GM23338 (cell line): Measurements from ENCODE around the gene FRMD4A. TPM values are rescaled to one million over a fixed set of nuclear protein-coding genes. Genes with fewer than 3 reads are reported as not detected.
A peak's percentile ranks its signal among the peaks of the same experiment; 100 is the strongest.

Experiments used
- ATAC-seq: fragments of 200-7000 bp; cut with Tn5 transposase; 3 replicates; pipeline ENCODE4 v1.9.1; 2020
- DNase-seq: peaks from one replicate; pipeline ENCODE4 v3.0.0-alpha.2; 2015; ENCODE audit warnings: low spot score
- H2AFZ ChIP-seq: fragments of 200-600 bp; sonication (generic); 2 replicates; pipeline ENCODE4 v1.8.0; 2016; ENCODE audit warnings: antibody characterized with exemption, mild to moderate bottlenecking, moderate library complexity
- H3F3A ChIP-seq: fragments of 200-600 bp; sonication (generic); replicated peaks from 2 replicates; pipeline ENCODE4 v1.8.0; 2017; ENCODE audit warnings: antibody characterized with exemption, mixed run types, low read depth
- H3K27ac ChIP-seq: fragments of 200-600 bp; sonication (generic); 2 replicates; pipeline ENCODE4 v1.6.1; 2016; ENCODE audit warnings: low read depth
- H3K27me3 ChIP-seq: fragments of 200-600 bp; sonication (generic); 2 replicates; pipeline ENCODE4 v1.8.0; 2016; ENCODE audit warnings: mild to moderate bottlenecking, mixed run types, moderate library complexity; ENCODE audit not compliant: insufficient read depth
- H3K36me3 ChIP-seq: fragments of 200-600 bp; sonication (generic); 2 replicates; pipeline ENCODE4 v1.8.0; 2016; ENCODE audit warnings: mild to moderate bottlenecking; ENCODE audit not compliant: insufficient read depth
- H3K4me1 ChIP-seq: fragments of 200-600 bp; sonication (generic); 2 replicates; pipeline ENCODE4 v1.8.0; 2016; ENCODE audit warnings: mild to moderate bottlenecking, moderate library complexity; ENCODE audit not compliant: insufficient read depth
- H3K4me2 ChIP-seq: fragments of 200-600 bp; sonication (generic); 2 replicates; pipeline ENCODE4 v1.7.1; 2017; ENCODE audit warnings: mixed run types
- H3K4me3 ChIP-seq: fragments of 200-600 bp; sonication (generic); 2 replicates; pipeline ENCODE4 v1.6.1; 2016; ENCODE audit warnings: mixed run types
- H3K79me2 ChIP-seq: fragments of 200-600 bp; sonication (generic); replicated peaks from 2 replicates; pipeline ENCODE4 v1.8.0; 2017; ENCODE audit warnings: mild to moderate bottlenecking; ENCODE audit not compliant: insufficient read depth
- H3K9me2 ChIP-seq: fragments of 200-600 bp; sonication (generic); 2 replicates; pipeline ENCODE4 v1.8.0; 2017; ENCODE audit not compliant: insufficient read depth
- H4K20me1 ChIP-seq: fragments of 200-600 bp; sonication (generic); replicated peaks from 2 replicates; pipeline ENCODE4 v1.8.0; 2017; ENCODE audit warnings: mild to moderate bottlenecking; ENCODE audit not compliant: insufficient read depth
- H3K27ac Mint-ChIP-seq: 2 replicates; pipeline ENCODE4 v1.8.0; 2020; ENCODE audit warnings: inconsistent platforms, mild to moderate bottlenecking, moderate library complexity, mixed read lengths
- H3K27me3 Mint-ChIP-seq: 3 replicates; pipeline ENCODE4 v1.8.0; 2022; ENCODE audit warnings: low read depth, mild to moderate bottlenecking, moderate library complexity, mixed read lengths, inconsistent platforms; ENCODE audit not compliant: insufficient read depth, poor library complexity
- H3K36me3 Mint-ChIP-seq: 3 replicates; pipeline ENCODE4 v1.8.0; 2021; ENCODE audit warnings: low read depth, mild to moderate bottlenecking, inconsistent platforms, moderate library complexity, mixed read lengths
- H3K4me1 Mint-ChIP-seq: 3 replicates; pipeline ENCODE4 v1.8.0; 2020; ENCODE audit warnings: mild to moderate bottlenecking, inconsistent platforms, mixed read lengths
- H3K4me3 Mint-ChIP-seq: 3 replicates; pipeline ENCODE4 v1.8.0; 2021; ENCODE audit warnings: moderate library complexity, mild to moderate bottlenecking, inconsistent platforms, mixed read lengths
- H3K9me3 Mint-ChIP-seq: 3 replicates; pipeline ENCODE4 v1.8.0; 2020; ENCODE audit warnings: moderate library complexity, mild to moderate bottlenecking, inconsistent platforms, mixed read lengths
- CREB1 ChIP-seq: fragments of 250-450 bp; sonication (Bioruptor Pico); IDR thresholded peaks from 2 replicates; pipeline ENCODE4 v1.5.0; 2020; ENCODE audit warnings: low read depth, mild to moderate bottlenecking, moderate library complexity
- ETS1 ChIP-seq: IDR thresholded peaks from 2 replicates; pipeline ENCODE4 v1.6.1; 2016; ENCODE audit warnings: antibody characterized with exemption
- EZH2phosphoT487 ChIP-seq: fragments of 200-600 bp; sonication (generic); IDR thresholded peaks from one replicate; pipeline ENCODE4 v1.8.1; 2018; ENCODE audit warnings: antibody characterized with exemption; ENCODE audit not compliant: unreplicated experiment
- JUNB ChIP-seq: IDR thresholded peaks from one replicate; pipeline ENCODE4 v1.6.1; 2016; ENCODE audit warnings: antibody characterized with exemption; ENCODE audit not compliant: unreplicated experiment
- NANOG ChIP-seq: IDR thresholded peaks from 2 replicates; pipeline ENCODE4 v1.6.1; 2016; ENCODE audit warnings: antibody characterized with exemption, borderline replicate concordance
- STAT1 ChIP-seq: IDR thresholded peaks from one replicate; pipeline ENCODE4 v1.6.1; 2016; ENCODE audit warnings: antibody characterized with exemption; ENCODE audit not compliant: unreplicated experiment
- ZNF114 ChIP-seq: fragments of 250-450 bp; sonication (Bioruptor Pico); IDR thresholded peaks from 2 replicates; pipeline ENCODE4 v1.5.0; 2020; ENCODE audit warnings: mild to moderate bottlenecking, moderate library complexity
- ZNF331 ChIP-seq: fragments of 250-450 bp; sonication (Bioruptor Pico); IDR thresholded peaks from 2 replicates; pipeline ENCODE4 v1.5.0; 2020; ENCODE audit warnings: low read depth, mild to moderate bottlenecking, moderate library complexity
- polyA plus RNA-seq: library from polyadenylated mRNA; unstranded; fragments of >200 nt; fragmentation: Nextera tagmentation; extraction: Ambion mirVana; gene quantifications from 2 replicates; pipeline ENCODE4 v1.2.1, GENCODE V29; 2016
- total RNA-seq: library from RNA; depleted of rRNA; stranded (reverse); fragments of >200 nt; shearing (Covaris generic); gene quantifications from 2 replicates; pipeline ENCODE4 v1.2.3, GENCODE V29; 2014
- TF ChIP-seq, protein P1 (sequence below): fragments of 250-450 bp; sonication (Bioruptor Pico); IDR thresholded peaks from 2 replicates; pipeline ENCODE4 v1.5.0; 2020; ENCODE audit warnings: mild to moderate bottlenecking, moderate library complexity

Gene FRMD4A
- total and polyA plus RNA-seq, 2 experiments from 2014 or later = 14.0 to 20.1 TPM

- TF ChIP-seq, protein P1, sequence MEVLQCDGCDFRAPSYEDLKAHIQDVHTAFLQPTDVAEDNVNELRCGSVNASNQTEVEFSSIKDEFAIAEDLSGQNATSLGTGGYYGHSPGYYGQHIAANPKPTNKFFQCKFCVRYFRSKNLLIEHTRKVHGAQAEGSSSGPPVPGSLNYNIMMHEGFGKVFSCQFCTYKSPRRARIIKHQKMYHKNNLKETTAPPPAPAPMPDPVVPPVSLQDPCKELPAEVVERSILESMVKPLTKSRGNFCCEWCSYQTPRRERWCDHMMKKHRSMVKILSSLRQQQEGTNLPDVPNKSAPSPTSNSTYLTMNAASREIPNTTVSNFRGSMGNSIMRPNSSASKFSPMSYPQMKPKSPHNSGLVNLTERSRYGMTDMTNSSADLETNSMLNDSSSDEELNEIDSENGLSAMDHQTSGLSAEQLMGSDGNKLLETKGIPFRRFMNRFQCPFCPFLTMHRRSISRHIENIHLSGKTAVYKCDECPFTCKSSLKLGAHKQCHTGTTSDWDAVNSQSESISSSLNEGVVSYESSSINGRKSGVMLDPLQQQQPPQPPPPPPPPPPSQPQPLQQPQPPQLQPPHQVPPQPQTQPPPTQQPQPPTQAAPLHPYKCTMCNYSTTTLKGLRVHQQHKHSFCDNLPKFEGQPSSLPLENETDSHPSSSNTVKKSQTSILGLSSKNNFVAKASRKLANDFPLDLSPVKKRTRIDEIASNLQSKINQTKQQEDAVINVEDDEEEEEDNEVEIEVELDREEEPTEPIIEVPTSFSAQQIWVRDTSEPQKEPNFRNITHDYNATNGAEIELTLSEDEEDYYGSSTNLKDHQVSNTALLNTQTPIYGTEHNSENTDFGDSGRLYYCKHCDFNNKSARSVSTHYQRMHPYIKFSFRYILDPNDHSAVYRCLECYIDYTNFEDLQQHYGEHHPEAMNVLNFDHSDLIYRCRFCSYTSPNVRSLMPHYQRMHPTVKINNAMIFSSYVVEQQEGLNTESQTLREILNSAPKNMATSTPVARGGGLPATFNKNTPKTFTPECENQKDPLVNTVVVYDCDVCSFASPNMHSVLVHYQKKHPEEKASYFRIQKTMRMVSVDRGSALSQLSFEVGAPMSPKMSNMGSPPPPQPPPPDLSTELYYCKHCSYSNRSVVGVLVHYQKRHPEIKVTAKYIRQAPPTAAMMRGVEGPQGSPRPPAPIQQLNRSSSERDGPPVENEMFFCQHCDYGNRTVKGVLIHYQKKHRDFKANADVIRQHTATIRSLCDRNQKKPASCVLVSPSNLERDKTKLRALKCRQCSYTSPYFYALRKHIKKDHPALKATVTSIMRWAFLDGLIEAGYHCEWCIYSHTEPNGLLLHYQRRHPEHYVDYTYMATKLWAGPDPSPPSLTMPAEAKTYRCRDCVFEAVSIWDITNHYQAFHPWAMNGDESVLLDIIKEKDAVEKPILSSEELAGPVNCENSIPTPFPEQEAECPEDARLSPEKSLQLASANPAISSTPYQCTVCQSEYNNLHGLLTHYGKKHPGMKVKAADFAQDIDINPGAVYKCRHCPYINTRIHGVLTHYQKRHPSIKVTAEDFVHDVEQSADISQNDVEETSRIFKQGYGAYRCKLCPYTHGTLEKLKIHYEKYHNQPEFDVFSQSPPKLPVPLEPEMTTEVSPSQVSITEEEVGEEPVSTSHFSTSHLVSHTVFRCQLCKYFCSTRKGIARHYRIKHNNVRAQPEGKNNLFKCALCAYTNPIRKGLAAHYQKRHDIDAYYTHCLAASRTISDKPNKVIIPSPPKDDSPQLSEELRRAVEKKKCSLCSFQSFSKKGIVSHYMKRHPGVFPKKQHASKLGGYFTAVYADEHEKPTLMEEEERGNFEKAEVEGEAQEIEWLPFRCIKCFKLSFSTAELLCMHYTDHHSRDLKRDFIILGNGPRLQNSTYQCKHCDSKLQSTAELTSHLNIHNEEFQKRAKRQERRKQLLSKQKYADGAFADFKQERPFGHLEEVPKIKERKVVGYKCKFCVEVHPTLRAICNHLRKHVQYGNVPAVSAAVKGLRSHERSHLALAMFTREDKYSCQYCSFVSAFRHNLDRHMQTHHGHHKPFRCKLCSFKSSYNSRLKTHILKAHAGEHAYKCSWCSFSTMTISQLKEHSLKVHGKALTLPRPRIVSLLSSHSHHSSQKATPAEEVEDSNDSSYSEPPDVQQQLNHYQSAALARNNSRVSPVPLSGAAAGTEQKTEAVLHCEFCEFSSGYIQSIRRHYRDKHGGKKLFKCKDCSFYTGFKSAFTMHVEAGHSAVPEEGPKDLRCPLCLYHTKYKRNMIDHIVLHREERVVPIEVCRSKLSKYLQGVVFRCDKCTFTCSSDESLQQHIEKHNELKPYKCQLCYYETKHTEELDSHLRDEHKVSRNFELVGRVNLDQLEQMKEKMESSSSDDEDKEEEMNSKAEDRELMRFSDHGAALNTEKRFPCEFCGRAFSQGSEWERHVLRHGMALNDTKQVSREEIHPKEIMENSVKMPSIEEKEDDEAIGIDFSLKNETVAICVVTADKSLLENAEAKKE = peak; percentile 87
- TF ChIP-seq STAT1 = no peak
Measured at GRCh38 chr10:13882119-13882711, 448.5 kb downstream of the FRMD4A start (continued).

DNA sequence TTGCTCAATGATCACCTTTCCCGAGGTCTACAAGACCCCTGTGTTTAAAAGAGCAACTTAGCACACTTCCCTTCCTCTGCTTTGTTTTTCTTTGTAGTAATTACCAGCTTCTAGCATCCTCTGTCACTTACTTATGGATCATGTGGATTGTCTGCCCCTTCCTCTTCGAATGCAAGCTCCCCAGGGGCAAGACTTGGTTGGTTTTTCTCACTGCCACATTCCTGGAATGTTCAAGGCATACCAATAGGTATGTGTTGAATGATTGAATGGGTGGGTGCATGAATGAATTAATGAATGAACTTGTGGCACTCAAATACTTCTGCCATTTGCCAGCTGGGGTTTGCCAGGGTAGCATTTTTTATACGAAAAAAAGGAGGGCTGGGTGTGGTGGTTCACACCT is 450.0 kb downstream of the FRMD4A start:
- 0 out of 2 replicates have a peak overlapping the region, but pooled peaks have one; percentile 66 for H3K4me2 ChIP-seq
- peaks cover 34% of the 10 kb centered on the region for H3K4me1 ChIP-seq
- H3F3A ChIP-seq = peaks cover 5% of the 10 kb centered on the region; the same call in 1 of the 2 replicates
- H4K20me1 ChIP-seq = no peaks in the 10 kb centered on the region
- DNase-seq = peak; percentile 53
- no peaks in the 10 kb centered on the region; the same call in 2 of the 3 replicates for H3K36me3 Mint-ChIP-seq
- no peak for ATAC-seq
- H3K27ac ChIP-seq = peak overlapping the region; percentile 55
- H3K36me3 ChIP-seq = no peaks in the 10 kb centered on the region
- H3K27me3 Mint-ChIP-seq = peaks cover 4% of the 10 kb centered on the region
- H2AFZ ChIP-seq = no peak overlapping the region
- H3K4me1 Mint-ChIP-seq = peaks cover 26% of the 10 kb centered on the region
- no peaks in the 10 kb centered on the region for H3K27me3 ChIP-seq
- no peak overlapping the region for H3K27ac Mint-ChIP-seq
- H3K4me3 ChIP-seq = no peak overlapping the region
- H3K79me2 ChIP-seq = peaks cover 39% of the 10 kb centered on the region
- H3K9me3 Mint-ChIP-seq = no peaks in the 10 kb centered on the region
- H3K9me2 ChIP-seq = 0 out of 2 replicates have a peak, but pooled peaks cover 3% of the 10 kb centered on the region
- H3K4me3 Mint-ChIP-seq = no peak overlapping the region
- TF ChIP-seq NANOG = no peak
- TF ChIP-seq ZNF114 (CRISPR knock-in tag) = no peak
- TF ChIP-seq STAT1 = no peak
- TF ChIP-seq ZNF331 (CRISPR knock-in tag) = no peak
- no peak for TF ChIP-seq CREB1 (CRISPR knock-in tag)
- TF ChIP-seq, protein P1 = no peak
- no peak for TF ChIP-seq JUNB
- TF ChIP-seq EZH2phosphoT487 = no peak
- no peak for TF ChIP-seq ETS1
